Common myeloid progenitor, CD34-positive (primary cell): ENCODE data around the gene TUBGCP5.
"Not testable (repeated sequence)": the region's sequence is repeated elsewhere in the genome, so short reads cannot be mapped to it uniquely, and the experiment has no call there.

Experiments used
- CTCF ChIA-PET: fragments of 350-600 bp; sonication (Branson Sonifier 250); formaldehyde crosslinking; loops from one replicate; lab custom pipeline; 2021; ENCODE audit warnings: antibody characterized with exemption; lab: Charles Lee
- POLR2A ChIA-PET: fragments of 350-600 bp; sonication (Branson Sonifier 250); formaldehyde crosslinking; loops from one replicate; lab custom pipeline; 2021; ENCODE audit warnings: antibody characterized with exemption; lab: Charles Lee
- DNase-seq, 3 donors: peaks; one replicate each; pipeline versions ENCODE4 v3.0.0 to v3.0.0-alpha.2; 2013
- H3K27ac ChIP-seq, 2 experiments: 1 replicate in 1 of 2; 2 replicates in 1 of 2; pipeline ENCODE4 v1.7.0; 2013; ENCODE audit warnings: inconsistent platforms in 2 of 2, low read length in 2 of 2, mild to moderate bottlenecking in 2 of 2, low read depth in 1 of 2, moderate library complexity in 1 of 2; ENCODE audit not compliant: severe bottlenecking in 2 of 2, insufficient read depth in 1 of 2, poor library complexity in 1 of 2
- H3K27me3 ChIP-seq, 5 experiments: replicated peaks in 2 of 5; 1 replicate in 3 of 5; 2 replicates in 2 of 5; pipeline versions ENCODE4 v1.6.1 to v1.7.0; 2013; ENCODE audit warnings: low read length in 4 of 5, mild to moderate bottlenecking in 2 of 5, moderate library complexity in 2 of 5, inconsistent platforms in 1 of 5; ENCODE audit not compliant: insufficient read depth in 5 of 5, control insufficient read depth in 4 of 5
- H3K36me3 ChIP-seq, 4 experiments: 1 replicate in 2 of 4; 2 replicates in 2 of 4; pipeline versions ENCODE4 v1.6.1 to v1.7.0; 2013; ENCODE audit warnings: low read length in 3 of 4, control low read depth in 1 of 4, mild to moderate bottlenecking in 1 of 4; ENCODE audit not compliant: control insufficient read depth in 4 of 4, insufficient read depth in 4 of 4
- H3K4me1 ChIP-seq, 4 experiments: 1 replicate in 3 of 4; 2 replicates in 1 of 4; pipeline versions ENCODE4 v1.6.1 to v1.7.1; 2013; ENCODE audit warnings: low read length in 3 of 4, mild to moderate bottlenecking in 3 of 4, control low read depth in 1 of 4, inconsistent platforms in 1 of 4, moderate library complexity in 1 of 4; ENCODE audit not compliant: control insufficient read depth in 4 of 4, insufficient read depth in 4 of 4; ENCODE audit errors: control extremely low read depth in 1 of 4
- H3K4me3 ChIP-seq, 7 experiments: 1 replicate in 4 of 7; 2 replicates in 3 of 7; pipeline versions ENCODE4 v1.5.1 to v1.7.0; 2013; ENCODE audit warnings: mild to moderate bottlenecking in 7 of 7, low read length in 6 of 7, moderate library complexity in 6 of 7, inconsistent platforms in 2 of 7, low read depth in 2 of 7, control low read depth in 1 of 7; ENCODE audit not compliant: insufficient read depth in 4 of 7, control insufficient read depth in 1 of 7; ENCODE audit errors: extremely low read depth in 1 of 7
- H3K9me3 ChIP-seq, 5 experiments: 1 replicate in 4 of 5; 2 replicates in 1 of 5; pipeline versions ENCODE4 v1.6.1 to v1.7.1; 2013; ENCODE audit warnings: low read length in 4 of 5, mild to moderate bottlenecking in 2 of 5, inconsistent platforms in 1 of 5, low read depth in 1 of 5, moderate library complexity in 1 of 5; ENCODE audit not compliant: control insufficient read depth in 4 of 5, insufficient read depth in 2 of 5; ENCODE audit errors: control extremely low read depth in 1 of 5
- WGBS: methylation state at CpG from one replicate; pipeline ENCODE4 v1.1.5; 2013; ENCODE audit not compliant: insufficient coverage; 5-methylcytosine and 5-hydroxymethylcytosine counted together

TUBGCP5 gene

GRCh38 chr15:23014394-23015000 lies 24.9 kb downstream of the TUBGCP5 start:
- no peak overlapping the region for H3K27ac ChIP-seq
- H3K9me3 ChIP-seq = no peaks in the 10 kb centered on the region
- 100% methylated on average over 1 of the region's 3 CpGs for WGBS
- no peak overlapping the region for H3K4me3 ChIP-seq
- no peaks in the 10 kb centered on the region for H3K27me3 ChIP-seq
- no peaks in the 10 kb centered on the region for H3K4me1 ChIP-seq
- CTCF ChIA-PET = no interaction called here
- no peak for DNase-seq
- POLR2A ChIA-PET = no interaction called here
- peaks cover 16 to 76% (median 41%) of the 10 kb centered on the region in 4 experiments for H3K36me3 ChIP-seq

- POLR2A ChIA-PET = no interaction called here
- 97% methylated on average over 4 of the region's 5 CpGs for WGBS
- no peak overlapping the region for H3K27ac ChIP-seq
- no peaks in the 10 kb centered on the region for H3K27me3 ChIP-seq
- CTCF ChIA-PET = no interaction called here
- no peak overlapping the region for H3K4me3 ChIP-seq
- no peak for DNase-seq
- H3K36me3 ChIP-seq = peaks cover 12 to 73% (median 38%) of the 10 kb centered on the region in 4 experiments
- no peaks in the 10 kb centered on the region for H3K9me3 ChIP-seq
- no peaks in the 10 kb centered on the region for H3K4me1 ChIP-seq
Observed at GRCh38 chr15:23013681-23014080, 25.7 kb downstream of the TUBGCP5 start.

- H3K27ac ChIP-seq, H3K9me3 ChIP-seq, H3K4me3 ChIP-seq, H3K27me3 ChIP-seq, CTCF ChIA-PET, DNase-seq, H3K4me1 ChIP-seq, POLR2A ChIA-PET: not testable (repeated sequence)
- WGBS = 90% methylated on average over 9 of the region's 9 CpGs
- peaks cover 13 to 73% (median 37%) of the 10 kb centered on the region in 4 experiments for H3K36me3 ChIP-seq
Observed at GRCh38 chr15:23012616-23013015, 26.8 kb downstream of the TUBGCP5 start.

- 100% methylated on average over 5 of the region's 5 CpGs for WGBS
- DNase-seq = no peak
- no peaks in the 10 kb centered on the region for H3K9me3 ChIP-seq
- peaks cover 12 to 75% (median 48%) of the 10 kb centered on the region in 4 experiments for H3K36me3 ChIP-seq
- POLR2A ChIA-PET = no interaction called here
- no peaks in the 10 kb centered on the region for H3K4me1 ChIP-seq
- CTCF ChIA-PET = no interaction called here
- no peaks in the 10 kb centered on the region for H3K27me3 ChIP-seq
- no peak overlapping the region for H3K4me3 ChIP-seq
- no peak overlapping the region for H3K27ac ChIP-seq
Observed at GRCh38 chr15:23003736-23004135, 35.6 kb downstream of the TUBGCP5 start.

- Histone ChIP-seq H3K9me3 (no peaks in the 10 kb centered on the region), H3K36me3 (peaks cover 10 to 74% (median 42%) of the 10 kb centered on the region in 4 experiments), H3K27me3 (no peaks in the 10 kb centered on the region), H3K4me3 (no peak overlapping the region), H3K4me1 (no peaks in the 10 kb centered on the region), H3K27ac (no peak overlapping the region)
- WGBS = 96% methylated on average over 2 of the region's 2 CpGs
- ChIA-PET CTCF (interaction anchor here (0.6 kb wide), 1 partner anchor 33 kb away, joined by 3 read pairs; no protein-coding TSS in a partner anchor), POLR2A (no interaction called here)
- no peak for DNase-seq
Observed at GRCh38 chr15:23002920-23003319, 36.4 kb downstream of the TUBGCP5 start.

- Histone ChIP-seq H3K36me3 (peaks cover 2 to 18% (median 13%) of the 10 kb centered on the region in 4 experiments), H3K27me3 (no peaks in the 10 kb centered on the region), H3K4me3 (no peak overlapping the region), H3K27ac (no peak overlapping the region), H3K9me3 (no peaks in the 10 kb centered on the region), H3K4me1 (no peaks in the 10 kb centered on the region)
- ChIA-PET CTCF (no interaction called here), POLR2A (no interaction called here)
- 99% methylated on average over 7 of the region's 7 CpGs for WGBS
- no peak for DNase-seq
Observed at GRCh38 chr15:22995795-22996194, 43.6 kb downstream of the TUBGCP5 start.

GRCh38 chr15:22992024-22992326 lies 47.4 kb downstream of the TUBGCP5 start:
- no peak overlapping the region for H3K4me3 ChIP-seq
- ChIA-PET CTCF (no interaction called here), POLR2A (no interaction called here)
- no peaks in the 10 kb centered on the region for H3K4me1 ChIP-seq
- no peaks in the 10 kb centered on the region for H3K9me3 ChIP-seq
- DNase-seq = no peak
- H3K27me3 ChIP-seq = no peaks in the 10 kb centered on the region
- peaks cover 0 to 10% (median 6%) of the 10 kb centered on the region in 4 experiments for H3K36me3 ChIP-seq
- no peak overlapping the region for H3K27ac ChIP-seq
- 82% methylated on average over 3 of the region's 5 CpGs for WGBS
